ENCODE data around the gene PSMB7.

GRCh38 chr9:124373851-124374250, 41.4 kb downstream of the PSMB7 start:
- TF ChIP-seq POLR2A (IDR thresholded peaks at IDR 0.05) = no peak
- TF ChIP-seq, protein P1, sequence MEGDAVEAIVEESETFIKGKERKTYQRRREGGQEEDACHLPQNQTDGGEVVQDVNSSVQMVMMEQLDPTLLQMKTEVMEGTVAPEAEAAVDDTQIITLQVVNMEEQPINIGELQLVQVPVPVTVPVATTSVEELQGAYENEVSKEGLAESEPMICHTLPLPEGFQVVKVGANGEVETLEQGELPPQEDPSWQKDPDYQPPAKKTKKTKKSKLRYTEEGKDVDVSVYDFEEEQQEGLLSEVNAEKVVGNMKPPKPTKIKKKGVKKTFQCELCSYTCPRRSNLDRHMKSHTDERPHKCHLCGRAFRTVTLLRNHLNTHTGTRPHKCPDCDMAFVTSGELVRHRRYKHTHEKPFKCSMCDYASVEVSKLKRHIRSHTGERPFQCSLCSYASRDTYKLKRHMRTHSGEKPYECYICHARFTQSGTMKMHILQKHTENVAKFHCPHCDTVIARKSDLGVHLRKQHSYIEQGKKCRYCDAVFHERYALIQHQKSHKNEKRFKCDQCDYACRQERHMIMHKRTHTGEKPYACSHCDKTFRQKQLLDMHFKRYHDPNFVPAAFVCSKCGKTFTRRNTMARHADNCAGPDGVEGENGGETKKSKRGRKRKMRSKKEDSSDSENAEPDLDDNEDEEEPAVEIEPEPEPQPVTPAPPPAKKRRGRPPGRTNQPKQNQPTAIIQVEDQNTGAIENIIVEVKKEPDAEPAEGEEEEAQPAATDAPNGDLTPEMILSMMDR (IDR thresholded peaks at IDR 0.05) = no peak
- TF ChIP-seq POLR2AphosphoS5 (IDR thresholded peaks at IDR 0.05) = no peak
